Measurements from ENCODE around the gene DRD2.

DRD2 gene

DNA sequence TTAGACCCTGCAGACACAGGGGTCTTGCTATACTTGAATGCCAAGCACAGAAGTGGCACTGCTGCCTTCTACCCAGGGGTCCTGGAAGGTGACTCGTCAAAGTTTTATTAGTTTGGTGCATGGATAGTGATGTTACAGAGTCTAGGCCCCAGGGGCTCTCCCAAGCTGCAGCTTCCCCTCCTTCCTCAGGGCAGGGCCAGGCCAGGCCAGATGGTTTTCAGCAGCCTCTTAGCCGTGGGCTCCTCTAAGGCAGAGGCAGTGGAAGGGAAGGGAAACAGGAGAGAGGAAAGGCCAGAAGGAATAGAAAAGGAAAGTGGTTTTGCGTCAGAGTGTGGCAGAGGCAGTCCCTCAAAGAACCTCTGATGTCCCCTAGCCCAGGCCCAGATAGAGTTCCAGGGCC lies 65.7 kb downstream of the DRD2 start:
- intact Hi-C loops (cut with DNase I) = no loop called here
- DNase-seq = peak in 1 of 42 donors; percentile 1

DNA sequence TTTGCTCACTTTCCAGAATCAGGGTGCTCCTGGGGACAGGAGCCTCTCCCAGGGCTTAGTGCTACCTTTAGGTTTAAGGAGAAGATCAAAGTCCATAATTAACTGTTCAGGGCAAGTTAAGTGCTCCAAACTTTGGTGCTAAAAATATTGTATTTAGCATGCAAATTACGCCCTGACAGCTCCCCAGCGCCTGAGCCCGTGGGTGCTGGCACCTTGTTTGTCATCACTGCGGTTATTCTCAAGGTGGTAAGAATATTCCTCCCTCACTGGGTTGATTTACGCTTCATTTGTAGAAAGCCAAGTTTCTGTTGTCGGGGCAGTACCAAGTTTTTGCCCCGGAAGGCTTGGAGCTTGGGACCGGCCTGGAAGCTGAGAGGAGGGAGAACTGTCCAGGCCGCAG lies 66.3 kb downstream of the DRD2 start:
- intact Hi-C loops (cut with DNase I) = no loop called here
- DNase-seq = peak in 25 of 42 donors; percentile 11 to 68 (median 49)

DNA sequence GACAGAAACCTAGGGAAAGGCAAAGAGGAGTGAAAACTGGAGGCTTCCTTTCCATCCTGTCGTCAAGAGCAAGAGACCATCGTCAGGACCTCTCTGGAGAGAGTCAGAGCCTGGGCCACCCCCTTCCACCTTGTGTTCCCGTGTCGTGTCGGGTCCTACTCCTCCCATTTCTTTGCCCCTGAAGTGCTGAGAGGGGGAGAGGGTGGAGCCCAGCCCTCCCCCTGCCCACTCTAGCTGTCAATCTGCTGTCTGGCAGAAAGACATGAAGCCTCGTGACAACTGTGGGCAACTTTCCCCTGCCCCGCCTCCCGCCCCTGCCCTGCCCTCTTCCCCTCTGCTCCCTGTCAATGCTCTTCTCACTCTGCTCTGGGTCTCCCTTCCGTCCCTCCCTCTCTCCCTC lies 67.0 kb downstream of the DRD2 start:
- intact Hi-C loops (cut with DNase I) = no loop called here
- DNase-seq = peak in 21 of 42 donors; percentile 19 to 70 (median 43)

DNA sequence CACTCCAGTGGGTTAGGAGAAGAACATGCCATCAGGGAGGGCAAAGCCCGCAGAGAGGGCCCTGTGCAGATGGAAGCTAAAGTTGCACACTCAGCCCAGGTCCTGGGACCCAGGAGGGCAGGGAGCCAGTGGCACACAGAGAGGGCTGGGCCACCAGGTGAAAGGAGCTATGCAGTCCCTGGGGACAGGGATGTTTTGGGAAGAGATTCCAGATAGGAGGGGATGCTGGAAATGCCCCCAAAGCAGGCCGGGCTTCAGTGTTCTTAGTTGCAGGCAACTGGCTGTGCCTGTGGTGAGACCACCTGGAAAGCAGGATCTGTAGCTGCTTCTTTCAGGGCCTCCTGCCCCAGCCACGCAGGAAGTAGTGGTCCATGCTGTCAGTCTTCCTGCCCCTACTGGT lies 68.0 kb downstream of the DRD2 start:
- intact Hi-C loops (cut with DNase I) = no loop called here
- DNase-seq = no peak

DNA sequence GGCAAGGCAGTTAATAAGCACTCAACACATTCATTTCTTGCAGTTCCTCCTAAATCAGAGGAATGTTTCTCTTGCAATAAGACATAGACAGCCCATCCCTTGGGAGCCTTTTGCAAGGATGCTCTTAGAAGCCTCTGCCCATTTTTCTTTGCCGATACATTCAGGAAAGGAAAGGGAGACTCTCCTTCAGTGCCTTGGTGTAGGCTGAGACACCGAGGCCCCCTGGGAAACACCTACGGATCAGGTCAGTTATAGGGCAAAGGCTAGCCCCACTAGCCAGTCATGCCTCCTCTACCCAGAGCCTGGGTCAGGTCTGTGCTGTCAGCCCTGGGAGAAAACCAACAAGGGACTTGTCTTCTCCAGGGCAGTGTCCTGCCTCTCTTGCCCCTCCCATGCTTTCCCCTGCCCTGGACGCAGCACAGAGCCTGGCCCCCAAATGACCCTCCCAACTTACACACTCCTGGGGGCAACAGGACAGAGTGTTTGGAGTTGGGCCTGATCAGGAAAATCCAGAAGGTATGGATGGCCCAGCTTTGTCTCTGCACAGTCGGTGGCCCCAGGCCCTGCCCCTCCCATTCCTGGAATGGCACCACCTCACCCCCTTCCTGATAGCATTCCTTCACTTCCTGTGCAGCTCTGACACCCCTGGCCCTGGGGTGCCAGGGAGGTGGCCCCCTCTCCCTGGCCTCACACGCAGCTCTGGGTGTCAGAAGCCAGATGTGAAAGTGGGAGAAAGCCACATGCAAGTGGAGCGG lies 69.3 kb downstream of the DRD2 start:
- DNase-seq = no peak
- intact Hi-C loops (cut with DNase I) = no loop called here

DNA sequence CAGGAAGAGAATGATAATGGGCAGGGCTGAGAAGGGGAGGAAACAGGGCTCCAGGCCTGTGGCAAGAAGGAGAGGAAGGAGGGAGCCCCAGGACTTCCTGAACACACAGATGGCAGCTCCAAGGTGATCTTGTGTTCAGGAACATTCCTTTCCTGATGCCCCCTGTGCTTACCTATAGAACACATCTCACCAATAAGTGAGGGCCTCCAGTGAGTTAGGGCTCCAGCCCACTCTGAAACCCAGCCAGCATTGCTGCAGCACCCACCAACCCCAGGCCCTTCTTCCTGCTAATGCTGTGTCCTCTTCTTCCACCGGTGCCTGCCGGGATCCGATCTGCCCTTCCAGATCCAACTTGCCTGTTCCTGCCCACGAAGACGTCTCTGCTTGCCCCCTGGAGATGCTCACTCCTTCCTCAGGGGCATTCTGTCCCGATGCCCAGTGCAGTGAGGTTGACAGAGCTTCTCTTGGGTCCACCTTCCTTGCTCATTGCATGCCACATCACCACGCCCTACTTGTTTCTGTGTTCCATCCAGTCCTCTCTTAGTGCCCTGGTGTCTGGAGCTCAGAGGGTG lies 70.3 kb downstream of the DRD2 start:
- no peak for DNase-seq
- intact Hi-C loops (cut with DNase I) = no loop called here

DNA sequence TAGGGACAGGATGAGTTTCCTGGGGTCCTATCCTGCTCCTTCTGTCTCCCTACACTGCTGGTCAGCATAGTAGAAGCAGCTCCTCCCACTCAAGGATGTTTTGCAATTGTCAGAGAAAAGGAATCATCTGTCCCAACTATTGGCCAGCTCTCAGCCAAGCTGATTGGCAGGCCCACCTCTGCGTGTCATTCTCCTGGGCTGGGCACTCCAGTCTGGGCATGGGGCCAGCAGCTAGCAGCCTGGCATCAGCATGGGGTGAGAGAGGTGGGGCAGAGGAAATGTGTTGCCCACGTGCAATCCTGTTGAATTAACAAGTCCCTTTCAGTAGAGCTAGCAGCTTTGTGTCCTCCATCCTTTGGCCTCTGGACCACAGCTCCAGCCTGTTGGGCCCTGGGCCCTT lies 73.5 kb downstream of the DRD2 start:
- intact Hi-C loops (cut with DNase I) = no loop called here
- peak in 36 of 42 donors; percentile 24 to 83 (median 58) for DNase-seq

DNA sequence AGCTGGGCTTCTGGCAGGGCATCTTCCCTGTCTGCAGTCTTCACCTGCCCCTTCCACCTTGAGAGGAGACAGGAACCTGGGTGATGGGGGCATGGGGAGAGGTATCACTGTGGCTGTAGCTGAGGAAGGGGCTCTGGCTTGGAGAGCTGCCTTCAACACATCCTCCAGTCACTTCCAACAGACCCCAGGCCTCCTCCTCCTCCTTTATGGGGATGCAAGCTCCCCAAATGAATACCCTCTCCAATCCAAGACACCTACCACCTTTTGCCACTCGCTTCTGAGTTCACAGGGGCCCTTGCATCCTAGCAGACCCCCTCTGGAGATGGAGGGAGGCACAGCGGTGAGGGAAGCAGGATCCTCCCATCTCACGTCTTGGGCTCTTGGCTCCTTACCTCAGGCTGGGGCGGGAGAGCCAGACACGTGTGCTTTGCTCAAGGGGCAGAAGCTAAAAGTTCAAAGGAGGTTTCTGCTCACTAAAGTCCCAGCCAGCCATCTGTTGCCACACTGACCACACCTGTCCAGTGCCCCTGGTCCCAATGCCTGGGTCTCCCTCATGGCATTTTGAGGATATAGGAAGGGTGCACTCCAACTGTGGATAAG lies 74.5 kb downstream of the DRD2 start:
- intact Hi-C loops (cut with DNase I) = no loop called here
- DNase-seq = no peak

DNA sequence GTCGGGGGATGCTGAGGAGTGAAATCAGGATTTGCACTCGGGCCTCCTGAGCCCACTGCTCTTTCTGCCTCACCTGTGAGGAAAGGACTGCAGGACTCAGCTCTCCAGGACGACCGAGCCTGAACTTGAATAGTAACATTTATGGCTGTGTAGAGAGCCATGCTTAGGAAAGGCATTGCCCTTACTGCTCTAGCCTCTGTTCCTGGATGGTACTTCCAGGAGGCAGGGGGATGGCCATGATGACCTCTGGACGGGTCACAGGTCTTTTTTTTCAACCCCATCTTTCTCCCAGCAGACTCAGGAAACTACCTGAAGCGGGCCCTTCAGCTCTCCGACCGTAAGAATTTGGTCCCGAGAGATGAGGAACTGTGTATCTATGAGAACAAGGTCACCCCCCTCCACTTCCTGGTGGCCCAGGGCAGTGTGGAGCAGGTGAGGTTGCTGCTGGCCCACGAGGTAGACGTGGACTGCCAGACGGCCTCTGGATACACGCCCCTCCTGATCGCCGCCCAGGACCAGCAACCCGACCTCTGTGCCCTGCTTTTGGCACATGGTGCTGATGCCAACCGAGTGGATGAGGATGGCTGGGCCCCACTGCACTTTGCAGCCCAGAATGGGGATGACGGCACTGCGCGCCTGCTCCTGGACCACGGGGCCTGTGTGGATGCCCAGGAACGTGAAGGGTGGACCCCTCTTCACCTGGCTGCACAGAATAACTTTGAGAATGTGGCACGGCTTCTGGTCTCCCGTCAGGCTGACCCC lies 76.3 kb downstream of the DRD2 start:
- intact Hi-C loops (cut with DNase I) = no loop called here
- DNase-seq = peak in 2 of 42 donors; percentile 5 to 7

DNA sequence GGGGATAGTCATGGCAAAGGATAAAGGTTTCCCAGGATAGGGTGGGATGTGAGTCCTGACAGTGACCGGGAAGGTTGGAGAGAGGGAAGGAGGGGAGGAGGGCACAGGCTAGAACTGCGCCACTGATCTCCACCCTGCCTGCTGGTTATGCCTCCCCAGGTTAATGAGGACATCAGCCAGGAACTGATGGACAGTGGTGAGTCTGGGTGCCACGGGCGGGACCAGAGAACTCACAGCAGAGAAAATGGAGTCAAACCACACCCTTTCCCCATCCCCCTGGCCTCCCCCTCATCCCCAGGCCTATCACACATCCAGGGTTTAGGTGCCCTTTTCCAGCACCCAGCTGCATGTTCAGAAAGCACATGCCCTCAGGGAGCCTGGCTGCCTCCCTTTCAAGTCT lies 77.4 kb downstream of the DRD2 start:
- DNase-seq = no peak
- intact Hi-C loops (cut with DNase I) = no loop called here

DNA sequence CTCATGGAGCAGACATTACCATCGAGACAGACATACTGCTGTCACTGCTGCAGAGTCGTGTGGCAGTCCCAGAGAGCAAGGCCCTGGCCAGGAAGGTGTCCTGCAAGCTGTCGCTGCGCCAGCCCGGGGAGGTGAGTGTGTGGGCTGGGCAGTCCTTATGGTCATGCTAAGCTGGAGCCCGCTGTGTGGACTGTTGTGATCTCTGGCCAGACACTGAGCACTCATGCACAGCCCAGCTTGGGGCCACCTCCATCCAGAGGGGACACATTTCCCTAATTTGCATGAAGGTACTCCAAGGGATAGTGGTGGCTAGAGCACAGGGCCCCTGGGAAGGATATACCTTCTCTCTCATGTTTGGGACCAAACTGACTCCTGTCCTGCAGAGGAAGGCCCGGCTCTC lies 78.0 kb downstream of the DRD2 start:
- intact Hi-C loops (cut with DNase I) = no loop called here
- no peak for DNase-seq

DNA sequence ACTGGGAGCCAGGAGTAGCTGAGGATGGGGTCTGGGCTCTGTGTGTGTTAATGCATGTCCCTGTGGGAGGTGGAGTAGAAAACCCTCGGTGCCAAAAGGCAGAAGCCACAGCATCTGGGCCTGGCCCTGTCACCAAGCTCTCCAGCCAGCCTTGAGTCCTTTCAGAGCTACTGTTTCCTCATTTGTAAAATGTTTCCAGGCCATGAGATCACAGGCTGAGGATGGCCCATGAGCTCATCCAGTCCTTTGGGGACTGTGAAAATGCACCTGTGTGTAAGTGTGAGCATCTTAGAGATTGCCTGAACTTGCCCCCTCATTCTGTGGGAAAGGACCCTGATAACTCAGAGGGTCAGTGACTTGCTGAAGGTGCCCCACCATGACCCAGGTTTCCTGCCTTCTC lies 78.5 kb downstream of the DRD2 start:
- intact Hi-C loops (cut with DNase I) = no loop called here
- no peak for DNase-seq

DNA sequence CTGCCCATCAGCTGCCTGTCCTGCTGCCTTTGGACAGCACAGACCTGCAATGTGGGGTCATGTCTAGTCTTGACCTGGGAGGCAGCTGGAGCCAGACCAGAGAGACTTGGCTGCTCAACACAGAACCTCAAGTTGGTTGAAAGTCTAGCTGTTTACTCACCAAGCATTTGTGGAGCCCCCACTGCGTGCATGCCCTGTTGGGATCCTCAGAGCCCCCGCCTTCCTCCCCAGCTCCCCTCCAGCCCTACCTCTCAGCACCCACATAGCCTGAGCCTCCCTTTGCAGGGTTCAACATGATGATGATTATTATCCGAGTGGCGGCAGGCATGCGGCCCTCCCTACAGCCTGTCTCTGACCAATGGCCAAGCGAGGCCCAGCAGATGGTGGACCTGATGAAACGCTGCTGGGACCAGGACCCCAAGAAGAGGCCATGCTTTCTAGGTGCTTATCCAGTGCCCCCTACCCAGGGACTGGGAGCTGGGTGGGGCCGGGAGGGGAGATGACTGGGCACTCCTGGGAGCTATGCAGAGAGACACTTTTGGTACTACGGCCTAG lies 79.3 kb downstream of the DRD2 start:
- intact Hi-C loops (cut with DNase I) = no loop called here
- DNase-seq = no peak

DNA sequence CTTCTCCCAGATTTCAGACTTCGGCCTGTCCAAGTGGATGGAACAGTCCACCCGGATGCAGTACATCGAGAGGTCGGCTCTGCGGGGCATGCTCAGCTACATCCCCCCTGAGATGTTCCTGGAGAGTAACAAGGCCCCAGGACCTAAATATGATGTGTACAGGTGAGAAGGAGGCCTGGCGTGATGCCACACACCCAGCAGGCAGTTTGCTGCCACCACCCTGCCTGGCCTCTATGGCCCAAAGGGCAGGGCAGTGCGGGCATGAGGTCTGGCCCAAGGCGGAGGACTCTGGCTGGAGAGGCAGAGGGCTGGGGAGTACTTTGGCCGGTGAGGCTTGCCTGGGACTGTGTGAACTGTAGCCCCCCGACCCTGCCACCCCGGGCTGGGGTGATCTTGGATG lies 80.3 kb downstream of the DRD2 start:
- intact Hi-C loops (cut with DNase I) = no loop called here
- no peak for DNase-seq

DNA sequence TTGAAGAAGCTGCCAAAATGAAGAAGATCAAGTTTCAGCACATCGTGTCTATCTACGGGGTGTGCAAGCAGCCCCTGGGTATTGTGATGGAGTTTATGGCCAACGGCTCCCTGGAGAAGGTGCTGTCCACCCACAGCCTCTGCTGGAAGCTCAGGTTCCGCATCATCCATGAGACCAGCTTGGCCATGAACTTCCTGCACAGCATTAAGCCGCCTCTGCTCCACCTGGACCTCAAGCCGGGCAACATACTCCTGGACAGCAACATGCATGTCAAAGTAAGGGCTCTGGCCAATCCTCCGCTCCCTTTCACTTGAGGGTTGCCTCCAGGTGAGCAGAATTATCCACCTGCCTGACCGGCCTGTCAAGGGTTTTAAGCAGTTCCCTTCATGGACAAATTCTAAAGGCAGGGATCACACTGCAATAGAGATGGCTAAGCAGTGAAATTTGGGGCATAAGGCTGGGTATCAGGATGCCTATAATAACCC lies 81.7 kb downstream of the DRD2 start:
- intact Hi-C loops (cut with DNase I) = no loop called here
- DNase-seq = no peak

DNA sequence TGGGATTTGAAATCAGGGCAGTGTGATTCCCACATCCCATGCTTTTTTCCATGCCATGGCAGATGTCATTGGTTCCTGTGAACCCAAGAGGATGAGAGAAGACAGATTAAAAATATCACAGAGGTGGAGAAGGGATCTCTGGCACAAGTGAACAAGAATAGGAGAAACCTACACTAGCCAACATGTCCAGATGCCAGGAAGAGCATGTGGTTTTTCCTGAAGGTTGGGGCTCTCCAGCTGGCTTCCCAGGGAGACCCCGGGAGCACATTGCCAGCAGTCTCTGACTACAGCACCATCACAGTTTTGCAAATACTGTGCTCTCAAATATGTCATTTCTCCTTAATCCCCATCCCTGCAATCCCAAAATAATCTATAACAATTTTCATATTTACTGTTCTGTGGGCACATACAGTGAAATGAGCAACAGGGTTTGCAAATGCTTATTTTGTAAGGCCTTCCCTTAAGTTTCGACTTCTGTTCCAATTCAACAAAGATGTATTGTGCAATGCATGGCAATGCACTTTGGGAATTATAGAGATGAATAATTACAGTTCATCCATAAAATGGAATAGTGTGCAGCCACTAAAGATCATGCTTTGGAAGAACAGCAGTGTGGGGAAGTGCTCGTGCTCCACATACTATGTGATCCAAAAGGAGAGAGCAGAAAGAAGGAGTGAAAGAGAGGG lies 82.8 kb downstream of the DRD2 start:
- intact Hi-C loops (cut with DNase I) = no loop called here
- DNase-seq = no peak

DNA sequence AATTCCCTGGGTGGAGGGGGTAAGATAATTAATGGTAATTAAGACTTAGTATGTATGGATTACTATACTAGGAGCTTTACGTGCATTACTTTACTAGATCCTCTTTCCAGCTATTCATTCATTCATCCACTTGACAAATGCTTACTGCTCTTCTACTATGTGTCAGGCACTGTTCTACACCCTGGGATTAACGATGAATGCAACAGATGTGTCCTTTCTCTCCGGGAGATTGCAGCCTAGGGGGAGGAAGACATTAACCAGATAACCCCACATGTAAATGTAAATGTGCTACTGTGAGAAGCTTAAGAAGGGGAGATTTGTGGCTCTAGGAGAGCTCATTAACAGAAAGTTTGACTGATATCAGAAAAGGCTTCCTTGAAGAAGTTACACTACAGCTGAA lies 85.9 kb downstream of the DRD2 start:
- intact Hi-C loops (cut with DNase I) = no loop called here

DNA sequence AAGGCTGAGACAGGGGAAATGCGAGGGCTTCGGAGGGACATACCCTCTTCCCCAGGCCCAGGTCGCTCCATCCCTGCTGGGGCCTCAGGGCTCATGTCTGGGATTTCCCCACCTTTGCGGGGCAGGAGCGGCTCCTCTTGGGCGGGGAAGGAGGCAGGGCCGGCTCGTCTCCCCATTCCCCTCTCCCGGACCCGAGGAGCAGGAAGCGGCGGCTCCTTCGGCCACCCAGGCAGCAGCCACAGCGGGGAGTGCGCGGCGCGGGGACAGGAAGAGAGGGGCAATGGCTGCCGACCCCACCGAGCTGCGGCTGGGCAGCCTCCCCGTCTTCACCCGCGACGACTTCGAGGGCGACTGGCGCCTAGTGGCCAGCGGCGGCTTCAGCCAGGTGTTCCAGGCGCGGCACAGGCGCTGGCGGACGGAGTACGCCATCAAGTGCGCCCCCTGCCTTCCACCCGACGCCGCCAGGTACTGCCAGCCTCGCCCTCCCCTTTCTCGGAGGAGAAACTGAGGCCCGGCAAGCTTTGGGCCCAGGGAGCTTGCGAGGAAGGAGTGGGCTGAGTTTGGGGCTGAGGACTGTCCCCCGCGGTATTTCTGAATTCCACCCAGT lies 87.5 kb downstream of the DRD2 start, which contains the start of gene ANKK1:
TSS of gene ANKK1 (plus strand) at position 175 of the 607 bp plus-strand sequence. CDS start at position 281, 106 bp downstream.
- no peak for DNase-seq
- intact Hi-C loops (cut with DNase I) = no loop called here

More for the DNA sequence above, 85.9 kb downstream of the DRD2 start:
- no peak for DNase-seq
